Panc1 (cell line): ENCODE results near the gene ZBTB25. TPM values are rescaled to one million over a fixed set of nuclear protein-coding genes. Genes with fewer than 3 reads are reported as not detected.

Experiments used
- ATAC-seq: fragments of 200-7000 bp; cut with Tn5 transposase; 2 replicates; pipeline ENCODE4 v1.9.1; 2020; ENCODE audit warnings: mild to moderate bottlenecking, moderate library complexity
- BruUV-seq: library from RNA; stranded (reverse); fragments of 400-500 nt; replicated peaks from 2 replicates; lab custom pipeline; 2021; lab: Mats Ljungman, UMichigan
- CTCF ChIA-PET: fragments of 300-600 bp; sonication (Branson Sonifier 250); formaldehyde crosslinking; loops from one replicate; lab custom pipeline; 2022; ENCODE audit warnings: antibody characterized with exemption; lab: Charles Lee
- POLR2A ChIA-PET: fragments of 300-600 bp; sonication (Branson Sonifier 250); formaldehyde crosslinking; loops from one replicate; lab custom pipeline; 2022; ENCODE audit warnings: antibody characterized with exemption; lab: Charles Lee
- DNase-seq: peaks from one replicate; pipeline ENCODE4 v3.0.0-alpha.2; 2010; ENCODE audit warnings: low read depth, low spot score
- H3K27ac ChIP-seq: 2 replicates; pipeline ENCODE4 v1.5.1; 2011; ENCODE audit warnings: mild to moderate bottlenecking, low read length, inconsistent platforms
- H3K27me3 ChIP-seq: fragments of 200-500 bp; sonication (Bioruptor generic); 2 replicates; pipeline ENCODE4 v1.6.0; 2014; ENCODE audit warnings: low read length, inconsistent platforms; ENCODE audit not compliant: control insufficient read depth, insufficient read depth
- H3K36me3 ChIP-seq: fragments of 200-500 bp; sonication (Bioruptor generic); 2 replicates; pipeline ENCODE4 v1.5.1; 2014; ENCODE audit warnings: inconsistent platforms, mild to moderate bottlenecking, low read length, moderate library complexity; ENCODE audit not compliant: control insufficient read depth, insufficient read depth
- H3K4me1 ChIP-seq: 2 replicates; pipeline ENCODE4 v1.5.1; 2011; ENCODE audit warnings: inconsistent platforms, mild to moderate bottlenecking, low read length, moderate library complexity; ENCODE audit not compliant: control insufficient read depth, insufficient read depth
- H3K4me3 ChIP-seq, 2 experiments: 2 replicates each; pipeline ENCODE4 v1.5.1; 2011 to 2012; ENCODE audit warnings: low read depth in 2 of 2, low read length in 2 of 2, mild to moderate bottlenecking in 2 of 2, inconsistent platforms in 1 of 2, moderate library complexity in 1 of 2
- H3K9me3 ChIP-seq: fragments of 200-500 bp; sonication (Bioruptor generic); 2 replicates; pipeline ENCODE4 v1.5.1; 2014; ENCODE audit warnings: low read depth, mild to moderate bottlenecking, inconsistent platforms, low read length, moderate library complexity; ENCODE audit not compliant: control insufficient read depth, insufficient read depth
- CTCF ChIP-seq: fragments of 450-650 bp; IDR thresholded peaks from 2 replicates; pipeline ENCODE4 v1.5.1; 2017; ENCODE audit warnings: mild to moderate bottlenecking
- POLR2AphosphoS5 ChIP-seq: IDR thresholded peaks from 2 replicates; pipeline ENCODE4 v1.6.1; 2012; ENCODE audit warnings: mild to moderate bottlenecking, low read depth, low read length, moderate library complexity
- REST ChIP-seq, 2 experiments: IDR thresholded peaks; 2 replicates each; pipeline ENCODE4 v1.6.1; 2011 to 2012; ENCODE audit warnings: low read depth in 2 of 2, control low read depth in 1 of 2, low read length in 1 of 2, mild to moderate bottlenecking in 1 of 2, moderate library complexity in 1 of 2; ENCODE audit not compliant: insufficient read depth in 1 of 2
- SIN3A ChIP-seq: IDR thresholded peaks from 2 replicates; pipeline ENCODE4 v1.6.1; 2012; ENCODE audit warnings: low read depth, mild to moderate bottlenecking, low read length, moderate library complexity, borderline replicate concordance; ENCODE audit not compliant: insufficient read depth
- TCF7L2 ChIP-seq: IDR thresholded peaks from 2 replicates; pipeline ENCODE4 v1.6.1; 2011; ENCODE audit warnings: mild to moderate bottlenecking, low read depth, low read length, inconsistent platforms
- in situ Hi-C: cut with HindIII; loops from 2 replicates; pipeline ENCODE4 v1.10.0; 2016; ENCODE audit warnings: low sequenced_read_pairs, low pct_unique_long_range_greater_than_20kb
- intact Hi-C: fragments of 100-400 bp; cut with micrococcal nuclease; formaldehyde crosslinking; loops from one replicate; pipeline ENCODE4 v1.10.0; 2022; ENCODE audit not compliant: unreplicated experiment
- total RNA-seq: library from RNA; stranded (reverse); gene quantifications from one replicate; pipeline ENCODE4 v1.2.1, GENCODE V29; 2021; ENCODE audit not compliant: unreplicated experiment

The ZBTB25 gene
- total RNA-seq, 1 experiment from 2014 or later, result 9.0 TPM

- H3K4me1 ChIP-seq, result no peaks in the 10 kb centered on the region; the same call in 1 of the 2 replicates
- H3K4me3 ChIP-seq, result no peak overlapping the region
- in situ Hi-C loops (no loop called here), intact Hi-C loops (no loop called here)
- no peaks in the 10 kb centered on the region for H3K27me3 ChIP-seq
- H3K9me3 ChIP-seq, result no peaks in the 10 kb centered on the region
- no peak for ATAC-seq
- CTCF ChIA-PET, result no interaction called here
- DNase-seq, result no peak
- H3K36me3 ChIP-seq, result peaks cover 4% of the 10 kb centered on the region; the same call in 1 of the 2 replicates
- H3K27ac ChIP-seq, result no peak overlapping the region
- POLR2A ChIA-PET, result no interaction called here
- no peak for TF ChIP-seq POLR2AphosphoS5
- TF ChIP-seq REST (IDR thresholded peaks at IDR 0.05; ENCODE audit: insufficient read depth in 1 of 2, low read depth in 2 of 2, low read length in 1 of 2), result no peak
- TF ChIP-seq TCF7L2, result no peak
- no peak for TF ChIP-seq CTCF
- TF ChIP-seq SIN3A, result no peak
- no TSS peak for BruUV-seq
Measured at GRCh38 chr14:64412237-64412636, 91.4 kb downstream of the ZBTB25 start.

- Histone ChIP-seq H3K36me3 (peaks cover 4% of the 10 kb centered on the region; the same call in 1 of the 2 replicates), H3K4me1 (no peaks in the 10 kb centered on the region; the same call in 1 of the 2 replicates), H3K4me3 (no peak overlapping the region), H3K27me3 (no peaks in the 10 kb centered on the region), H3K9me3 (no peaks in the 10 kb centered on the region), H3K27ac (no peak overlapping the region)
- intact Hi-C loops, result no loop called here
- no peak for DNase-seq
- in situ Hi-C loops, result no loop called here
- POLR2A ChIA-PET, result no interaction called here
- TF ChIP-seq REST (IDR thresholded peaks at IDR 0.05; ENCODE audit: insufficient read depth in 1 of 2, low read depth in 2 of 2, low read length in 1 of 2) (no peak), POLR2AphosphoS5 (no peak), CTCF (no peak), SIN3A (no peak), TCF7L2 (no peak)
- CTCF ChIA-PET, result interaction anchor here (0.5 kb wide), 1 partner anchor 17 kb away, joined by 3 read pairs; no protein-coding TSS in a partner anchor
- no TSS peak for BruUV-seq
- ATAC-seq, result no peak
Measured at GRCh38 chr14:64411001-64411400, 92.6 kb downstream of the ZBTB25 start.
